Thyroid gland (tissue), 4 donors: Measurements from ENCODE around the gene MAGEA9B. TPM values are rescaled to one million over a fixed set of nuclear protein-coding genes. Genes with fewer than 3 reads are reported as not detected.
A peak's percentile ranks its signal among the peaks of the same experiment; 100 is the strongest.
"Not testable (repeated sequence)": the region's sequence is repeated elsewhere in the genome, so short reads cannot be mapped to it uniquely, and the experiment has no call there.

ENCODE experiments used
- DNase-seq, 2 donors: peaks; one replicate each; pipeline ENCODE4 v3.0.0-alpha.2; 2019
- H3K27ac ChIP-seq, 3 donors: fragments of 200-600 bp; sonication (generic); 1 replicate in 2 of 3; 2 replicates in 1 of 3; pipeline ENCODE4 v1.5.1; 2016 to 2019; ENCODE audit warnings: mild to moderate bottlenecking in 1 of 3, moderate library complexity in 1 of 3
- H3K27me3 ChIP-seq: fragments of 200-600 bp; sonication (generic); one replicate; pipeline ENCODE4 v1.5.1; 2019
- H3K36me3 ChIP-seq, 2 donors: fragments of 200-600 bp; sonication (generic); one replicate each; pipeline ENCODE4 v1.5.1; 2016 to 2019
- H3K4me1 ChIP-seq, 2 donors: fragments of 200-600 bp; sonication (generic); one replicate each; pipeline ENCODE4 v1.5.1; 2017 to 2019
- H3K4me3 ChIP-seq, 3 donors: fragments of 200-600 bp; sonication (generic); replicated peaks in 1 of 3; 1 replicate in 2 of 3; 2 replicates in 1 of 3; pipeline ENCODE4 v1.5.1; 2016; ENCODE audit warnings: mild to moderate bottlenecking in 1 of 3
- H3K9me3 ChIP-seq: fragments of 200-600 bp; sonication (generic); one replicate; pipeline ENCODE4 v1.5.1; 2017
- POLR2A ChIP-seq, 2 donors: fragments of 450-650 bp; IDR thresholded peaks; one replicate each; pipeline ENCODE4 v1.6.1; 2017; ENCODE audit warnings: antibody characterized with exemption in 2 of 2, mild to moderate bottlenecking in 2 of 2, moderate library complexity in 1 of 2
- WGBS, 2 donors: methylation state at CpG; one replicate each; pipeline ENCODE4 v1.1.5; 2017; 5-methylcytosine and 5-hydroxymethylcytosine counted together
- intact Hi-C: fragments of 100-400 bp; cut with DNase I; formaldehyde crosslinking; loops from one replicate; pipeline ENCODE4 v1.15.1; 2023
- total RNA-seq, 4 donors: library from RNA; depleted of rRNA; stranded (reverse); fragments of >200 nt; gene quantifications; one replicate each; pipeline ENCODE4 v1.2.3, GENCODE V29; 2016
- TF ChIP-seq, protein P1 (sequence below), 6 experiments: fragments of 200-600 bp in 3 of 6; fragments of 450-650 bp in 3 of 6; sonication (generic) in 3 of 6; IDR thresholded peaks; one replicate each; pipeline ENCODE4 v1.5.1; 2016 to 2019; ENCODE audit warnings: antibody characterized with exemption in 6 of 6, mild to moderate bottlenecking in 2 of 6, inconsistent platforms in 1 of 6, moderate library complexity in 1 of 6

Gene MAGEA9B
- total RNA-seq, 4 donors from 2014 or later: not detected

DNA sequence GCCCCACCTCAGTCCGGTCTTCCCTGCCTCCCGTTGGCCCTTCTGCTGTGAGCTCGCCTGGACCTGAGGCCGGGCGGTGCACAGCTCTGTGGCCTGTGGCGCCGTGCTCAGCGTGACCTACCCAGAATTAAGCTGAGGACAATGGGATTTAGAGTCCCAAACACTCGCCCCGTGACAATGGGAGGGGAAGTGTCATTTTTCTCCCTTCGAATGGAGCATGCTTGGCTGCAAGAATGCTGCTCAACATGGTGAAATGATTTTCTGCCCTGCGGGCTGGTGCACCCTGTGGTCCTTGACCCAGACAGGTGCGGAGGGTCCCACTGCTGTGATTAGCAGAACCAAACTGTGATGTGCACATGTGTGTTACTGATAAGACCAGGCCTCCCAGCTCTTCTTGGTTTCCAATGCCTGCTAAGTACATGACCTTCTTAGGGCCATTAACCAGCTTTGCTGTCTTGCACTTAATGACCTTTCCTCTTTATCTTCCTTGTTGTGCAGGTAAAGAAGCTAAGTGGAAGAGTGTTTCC, 45.7 kb downstream of the MAGEA9B start:
- no peaks in the 10 kb centered on the region for H3K36me3 ChIP-seq
- H3K4me1 ChIP-seq: peaks cover 0 to 4% of the 10 kb centered on the region in 2 donors
- no peaks in the 10 kb centered on the region for H3K9me3 ChIP-seq
- no peak for TF ChIP-seq POLR2A (IDR thresholded peaks at IDR 0.05)
- TF ChIP-seq, protein P1, sequence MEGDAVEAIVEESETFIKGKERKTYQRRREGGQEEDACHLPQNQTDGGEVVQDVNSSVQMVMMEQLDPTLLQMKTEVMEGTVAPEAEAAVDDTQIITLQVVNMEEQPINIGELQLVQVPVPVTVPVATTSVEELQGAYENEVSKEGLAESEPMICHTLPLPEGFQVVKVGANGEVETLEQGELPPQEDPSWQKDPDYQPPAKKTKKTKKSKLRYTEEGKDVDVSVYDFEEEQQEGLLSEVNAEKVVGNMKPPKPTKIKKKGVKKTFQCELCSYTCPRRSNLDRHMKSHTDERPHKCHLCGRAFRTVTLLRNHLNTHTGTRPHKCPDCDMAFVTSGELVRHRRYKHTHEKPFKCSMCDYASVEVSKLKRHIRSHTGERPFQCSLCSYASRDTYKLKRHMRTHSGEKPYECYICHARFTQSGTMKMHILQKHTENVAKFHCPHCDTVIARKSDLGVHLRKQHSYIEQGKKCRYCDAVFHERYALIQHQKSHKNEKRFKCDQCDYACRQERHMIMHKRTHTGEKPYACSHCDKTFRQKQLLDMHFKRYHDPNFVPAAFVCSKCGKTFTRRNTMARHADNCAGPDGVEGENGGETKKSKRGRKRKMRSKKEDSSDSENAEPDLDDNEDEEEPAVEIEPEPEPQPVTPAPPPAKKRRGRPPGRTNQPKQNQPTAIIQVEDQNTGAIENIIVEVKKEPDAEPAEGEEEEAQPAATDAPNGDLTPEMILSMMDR (IDR thresholded peaks at IDR 0.05): no peak
- H3K27me3 ChIP-seq: no peaks in the 10 kb centered on the region
- intact Hi-C loops: no loop called here
- peak overlapping the region; percentile 48 to 53 (median 50) for H3K4me3 ChIP-seq
- peak overlapping the region in 2 of 3 donors; percentile 83 to 95 for H3K27ac ChIP-seq
- peak in 1 of 2 donors; percentile 20 for DNase-seq
- 6 to 10% methylated on average over 4 to 6 of the region's 13 CpGs for WGBS, 2 donors

DNA sequence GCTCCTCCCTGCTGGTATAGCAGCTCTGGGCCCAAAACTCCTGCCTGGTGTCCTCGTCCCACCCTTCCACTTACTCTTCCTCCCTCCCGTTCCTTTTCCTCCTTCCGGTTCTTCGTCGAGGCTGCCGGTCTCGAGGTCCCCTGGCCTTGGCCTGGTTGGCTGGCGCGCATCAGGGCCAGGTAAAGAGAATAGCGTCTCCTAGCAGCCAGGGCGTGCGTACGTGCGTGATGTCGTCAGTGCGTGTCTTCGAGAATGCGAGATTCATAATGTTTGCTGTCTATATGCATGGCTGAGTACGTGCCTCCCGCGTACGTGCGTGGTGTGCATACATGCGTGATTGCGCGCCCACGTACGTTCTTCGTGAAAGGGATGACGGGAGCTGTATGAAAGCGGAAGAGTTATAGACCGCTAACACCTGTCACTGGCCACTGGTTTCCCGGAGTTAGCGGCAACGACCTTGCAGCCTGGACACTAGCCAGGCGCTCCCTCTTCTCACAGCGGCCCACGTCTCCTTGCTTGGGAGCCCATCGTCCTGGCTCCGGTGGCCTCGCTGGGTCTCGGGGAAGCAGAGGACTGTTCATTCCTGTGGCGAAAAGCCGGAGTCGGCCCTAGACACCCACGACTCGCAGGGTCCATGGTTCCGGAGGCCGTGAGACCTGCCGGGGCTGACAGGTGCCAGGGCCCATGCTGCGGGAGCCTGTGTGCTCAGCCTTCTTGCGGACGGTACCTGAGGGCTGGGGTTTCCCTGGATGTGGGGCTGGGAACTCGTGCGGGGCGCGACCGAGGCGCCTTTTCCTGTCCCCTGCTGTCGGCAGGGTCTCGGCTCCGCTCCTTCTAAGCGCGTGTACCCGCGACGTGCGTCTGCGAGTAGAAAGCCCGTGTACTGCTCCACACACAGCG, 46.4 kb downstream of the MAGEA9B start, which contains the start of gene EOLA1:
TSS of gene EOLA1 (plus strand) at position 392 of the 900 bp plus-strand sequence. CDS start 4,619 bp downstream, outside the sequence.
- H3K27me3 ChIP-seq: no peaks in the 10 kb centered on the region
- H3K9me3 ChIP-seq: no peaks in the 10 kb centered on the region
- H3K27ac ChIP-seq: peak within 1 kb of the TSS; percentile 82 to 95 (median 83)
- 0% methylated on average over 9 to 21 of the region's 71 CpGs for WGBS, 2 donors
- DNase-seq: peak; percentile 90 to 91
- no peaks in the 10 kb centered on the region for H3K36me3 ChIP-seq
- H3K4me3 ChIP-seq: peak within 1 kb of the TSS; percentile 48 to 53 (median 50)
- peaks cover 0 to 4% of the 10 kb centered on the region in 2 donors for H3K4me1 ChIP-seq
- intact Hi-C loops: no loop called here
- TF ChIP-seq, protein P1 (IDR thresholded peaks at IDR 0.05): no peak
- peak in 1 of 2 donors; percentile 64 for TF ChIP-seq POLR2A (IDR thresholded peaks at IDR 0.05)

DNA sequence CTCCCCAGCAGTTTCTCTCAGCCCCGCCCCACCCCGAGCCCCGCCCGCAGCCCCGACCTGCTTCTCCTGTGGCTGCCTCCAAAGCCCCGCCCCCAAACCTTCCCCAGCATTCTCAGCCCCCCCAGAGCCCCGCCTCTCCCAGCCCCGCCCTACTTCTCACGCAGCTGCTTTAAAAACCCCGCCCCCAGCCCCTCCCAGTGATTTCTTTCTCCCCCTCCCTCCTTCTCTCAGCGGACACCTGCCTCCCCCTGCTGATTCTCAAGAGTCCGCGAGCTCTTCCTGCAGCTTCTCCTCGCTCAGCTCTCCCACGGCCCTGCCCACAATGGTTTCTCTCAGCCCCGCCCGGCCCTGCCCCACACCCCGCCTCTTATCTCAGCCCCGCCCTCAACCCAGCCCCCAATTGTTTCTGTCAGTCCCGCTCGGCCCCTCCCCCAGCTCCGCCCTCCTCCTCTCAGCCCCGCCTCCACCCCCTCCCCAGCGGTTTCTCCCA, 47.1 kb downstream of the MAGEA9B start:
- 0 to 2% methylated on average over 3 to 11 of the region's 24 CpGs for WGBS, 2 donors
- TF ChIP-seq POLR2A (IDR thresholded peaks at IDR 0.05): no peak
- TF ChIP-seq, protein P1 (IDR thresholded peaks at IDR 0.05): no peak
- Histone ChIP-seq H3K27me3 (no peaks in the 10 kb centered on the region), H3K4me3 (peak overlapping the region in 1 of 3 donors; percentile 15), H3K27ac (peak overlapping the region; percentile 82 to 95 (median 83)), H3K36me3 (no peaks in the 10 kb centered on the region), H3K4me1 (peaks cover 0 to 4% of the 10 kb centered on the region in 2 donors), H3K9me3 (no peaks in the 10 kb centered on the region)
- intact Hi-C loops: no loop called here
- peak; percentile 93 for DNase-seq

DNA sequence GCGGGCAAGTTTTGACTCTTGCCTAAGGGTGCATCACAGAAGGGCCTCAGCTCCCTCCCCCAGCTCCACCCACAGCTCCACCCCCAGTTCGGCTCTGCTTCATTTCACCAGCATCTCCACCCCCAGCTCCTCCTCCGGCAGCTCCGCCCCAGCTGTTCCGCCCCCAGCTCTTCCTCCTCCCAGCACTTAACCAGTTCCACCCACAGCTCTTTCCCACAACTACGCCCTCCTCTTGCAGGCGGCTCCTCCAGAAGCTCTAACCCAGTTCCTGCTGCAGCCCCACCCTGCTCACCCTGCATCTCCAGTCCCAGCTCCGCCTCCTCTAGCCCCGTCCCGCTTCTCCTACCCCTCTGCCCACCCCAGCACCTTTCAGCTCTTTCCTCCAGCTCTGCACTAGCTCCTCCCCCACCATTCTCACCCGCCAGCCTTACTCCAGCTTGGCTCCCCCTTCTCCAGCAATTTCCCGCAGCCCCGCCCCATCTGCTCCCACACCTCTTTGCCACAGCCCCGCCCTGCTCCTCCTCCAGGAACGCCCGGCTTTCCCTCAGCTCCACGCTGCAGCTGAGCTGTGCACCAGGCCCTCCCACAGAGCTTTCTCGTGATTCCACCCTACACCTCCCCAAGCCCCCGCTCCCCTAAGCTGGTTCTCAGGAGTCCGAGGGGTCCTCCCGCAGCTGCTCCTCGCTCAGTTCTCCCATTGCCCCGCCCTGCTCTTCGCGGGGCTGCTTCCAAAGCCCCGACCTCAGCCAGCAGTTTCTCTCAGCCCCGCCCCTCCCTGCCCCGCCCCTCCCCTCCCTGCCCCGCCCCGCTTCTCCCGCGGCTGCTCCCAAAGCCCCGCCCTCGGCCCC, 47.8 kb downstream of the MAGEA9B start:
- TF ChIP-seq, protein P1 (IDR thresholded peaks at IDR 0.05): no peak
- TF ChIP-seq POLR2A (IDR thresholded peaks at IDR 0.05): no peak

DNA sequence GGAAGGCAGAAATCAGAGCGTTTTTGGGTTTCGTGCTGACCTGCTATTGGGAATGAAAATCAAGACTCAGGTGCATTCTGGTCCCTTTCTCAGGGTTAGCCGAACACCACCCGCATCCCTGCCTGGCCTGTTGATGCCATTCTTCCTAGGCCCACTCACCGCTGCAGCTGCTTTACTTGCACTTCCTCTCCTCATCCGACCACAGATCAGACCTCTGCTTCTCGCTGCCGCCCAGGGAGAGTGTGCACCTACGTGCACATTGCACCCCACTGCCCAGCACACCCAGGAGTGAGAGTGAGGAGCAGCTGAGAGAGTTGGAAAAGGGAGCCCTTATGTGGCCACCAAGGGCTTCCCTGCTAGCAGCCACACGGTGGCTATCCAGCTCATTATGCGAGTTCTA, 49.8 kb downstream of the MAGEA9B start:
- H3K9me3 ChIP-seq, H3K27me3 ChIP-seq, H3K4me3 ChIP-seq, H3K27ac ChIP-seq, H3K36me3 ChIP-seq, H3K4me1 ChIP-seq, intact Hi-C loops, DNase-seq: not testable (repeated sequence)
- WGBS, 2 donors: 93% methylated on average over 9 of the region's 11 CpGs; no CpG with 5 or more reads in 1 of the 2 donors

More for the DNA sequence above, 47.8 kb downstream of the MAGEA9B start:
- 1 to 3% methylated on average over 16 to 23 of the region's 34 CpGs for WGBS, 2 donors
- intact Hi-C loops: no loop called here
- Histone ChIP-seq H3K27ac (peak overlapping the region; percentile 51 to 64 (median 60)), H3K27me3 (no peaks in the 10 kb centered on the region), H3K4me3 (peak overlapping the region in 1 of 3 donors; percentile 15), H3K9me3 (no peaks in the 10 kb centered on the region), H3K36me3 (no peaks in the 10 kb centered on the region), H3K4me1 (peaks cover 0 to 4% of the 10 kb centered on the region in 2 donors)
- DNase-seq: peak; percentile 86 to 90

DNA sequence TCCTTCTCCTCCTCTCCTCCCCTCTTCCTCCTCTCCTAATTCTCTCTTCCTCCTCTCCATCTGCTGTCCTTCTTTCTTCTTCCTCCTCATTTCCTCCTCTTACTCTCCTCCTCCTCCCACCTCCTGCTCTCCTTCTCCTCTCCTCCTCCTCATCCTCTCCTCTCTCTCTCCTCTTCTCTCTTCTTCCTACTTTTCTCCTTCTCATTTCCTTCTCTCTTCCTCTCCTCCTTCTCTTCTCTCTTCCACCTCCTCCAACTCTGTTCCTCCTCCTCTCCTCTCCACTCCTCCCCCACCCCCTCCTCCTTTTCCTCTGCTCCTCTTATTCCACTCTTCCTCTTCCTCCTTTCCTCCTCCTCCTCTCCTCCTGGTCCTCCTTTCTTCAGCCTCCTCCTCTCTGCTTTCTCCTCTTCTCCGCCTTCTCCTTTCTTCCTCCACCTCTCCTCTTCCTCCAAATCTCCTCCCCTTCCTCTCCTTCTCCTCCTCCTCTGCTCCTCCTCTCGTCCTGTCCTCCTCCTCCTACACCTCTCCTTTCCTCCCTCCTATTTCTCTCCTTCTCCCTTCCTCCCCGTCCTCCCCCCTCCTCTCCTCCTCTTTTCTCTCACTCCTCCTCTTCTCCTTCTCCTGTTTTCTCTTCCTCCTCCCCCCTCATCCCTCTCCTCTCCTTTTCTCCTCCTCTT, 52.2 kb downstream of the MAGEA9B start:
- DNase-seq, H3K36me3 ChIP-seq, H3K27ac ChIP-seq, H3K27me3 ChIP-seq, H3K4me1 ChIP-seq, H3K9me3 ChIP-seq, H3K4me3 ChIP-seq, intact Hi-C loops: not testable (repeated sequence)
- WGBS, 2 donors: 88 to 91% methylated on average over 3 of the region's 3 CpGs

DNA sequence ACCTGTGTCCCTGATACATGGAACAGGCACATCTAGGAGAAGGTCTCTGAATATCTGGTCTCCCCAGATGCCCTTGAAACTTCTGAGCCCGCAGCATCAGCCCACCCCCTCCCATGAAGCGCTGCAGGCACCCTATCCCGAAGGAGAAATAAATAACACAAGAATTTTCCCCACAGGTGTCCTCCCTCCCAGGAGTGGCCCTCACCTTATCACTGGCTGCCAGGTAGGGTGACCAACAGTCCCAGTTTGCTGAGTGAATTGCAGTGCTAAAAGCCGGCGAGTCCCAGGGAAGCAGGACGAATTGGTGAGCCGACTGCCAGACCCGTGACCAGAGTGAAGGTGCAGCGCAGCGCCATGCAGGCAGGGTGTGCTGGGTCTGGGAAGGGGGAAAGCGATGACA, 53.3 kb downstream of the MAGEA9B start:
- H3K27me3 ChIP-seq, H3K9me3 ChIP-seq, DNase-seq, H3K4me3 ChIP-seq, intact Hi-C loops, H3K27ac ChIP-seq, H3K36me3 ChIP-seq, H3K4me1 ChIP-seq: not testable (repeated sequence)
- WGBS, 2 donors: 100% methylated on average over 1 of the region's 11 CpGs; no CpG with 5 or more reads in 1 of the 2 donors
